Nephron (organoid): ENCODE measurements around the gene MARCKS.

Experiments used
- H3K27ac Mint-ChIP-seq, 3 experiments: 2 replicates each; pipeline ENCODE4 v1.8.0; 2020; ENCODE audit warnings: mixed read lengths in 3 of 3, mild to moderate bottlenecking in 2 of 3, moderate library complexity in 1 of 3
- H3K27me3 Mint-ChIP-seq: 2 replicates; pipeline ENCODE4 v1.8.0; 2021; ENCODE audit warnings: low read depth, mild to moderate bottlenecking, moderate library complexity, mixed read lengths
- H3K36me3 Mint-ChIP-seq: 2 replicates; pipeline ENCODE4 v1.8.0; 2020; ENCODE audit warnings: low read depth, mixed read lengths
- H3K4me1 Mint-ChIP-seq: 2 replicates; pipeline ENCODE4 v1.8.0; 2020; ENCODE audit warnings: mixed read lengths
- H3K4me3 Mint-ChIP-seq, 3 experiments: 2 replicates each; pipeline ENCODE4 v1.8.0; 2020; ENCODE audit warnings: mild to moderate bottlenecking in 3 of 3, mixed read lengths in 3 of 3, moderate library complexity in 2 of 3
- H3K9me3 Mint-ChIP-seq: 2 replicates; pipeline ENCODE4 v1.8.0; 2020; ENCODE audit warnings: mixed read lengths
- CTCF ChIP-seq, 3 experiments: fragments of 200-600 bp; sonication (generic); IDR thresholded peaks; one replicate each; pipeline ENCODE4 v1.5.0; 2021; ENCODE audit warnings: antibody characterized with exemption in 3 of 3; ENCODE audit not compliant: unreplicated experiment in 3 of 3

The MARCKS gene

GRCh38 chr6:113893866-113894265, 36.7 kb downstream of the MARCKS start:
- Mint-ChIP-seq H3K9me3 (peaks cover 23% of the 10 kb centered on the region), H3K36me3 (peaks cover 4% of the 10 kb centered on the region), H3K27me3 (no peaks in the 10 kb centered on the region), H3K27ac (no peak overlapping the region), H3K4me1 (peaks cover 16% of the 10 kb centered on the region), H3K4me3 (no peak overlapping the region)
- no peak for TF ChIP-seq CTCF (IDR thresholded peaks at IDR 0.05; ENCODE audit: unreplicated experiment in 3 of 3)

DNA sequence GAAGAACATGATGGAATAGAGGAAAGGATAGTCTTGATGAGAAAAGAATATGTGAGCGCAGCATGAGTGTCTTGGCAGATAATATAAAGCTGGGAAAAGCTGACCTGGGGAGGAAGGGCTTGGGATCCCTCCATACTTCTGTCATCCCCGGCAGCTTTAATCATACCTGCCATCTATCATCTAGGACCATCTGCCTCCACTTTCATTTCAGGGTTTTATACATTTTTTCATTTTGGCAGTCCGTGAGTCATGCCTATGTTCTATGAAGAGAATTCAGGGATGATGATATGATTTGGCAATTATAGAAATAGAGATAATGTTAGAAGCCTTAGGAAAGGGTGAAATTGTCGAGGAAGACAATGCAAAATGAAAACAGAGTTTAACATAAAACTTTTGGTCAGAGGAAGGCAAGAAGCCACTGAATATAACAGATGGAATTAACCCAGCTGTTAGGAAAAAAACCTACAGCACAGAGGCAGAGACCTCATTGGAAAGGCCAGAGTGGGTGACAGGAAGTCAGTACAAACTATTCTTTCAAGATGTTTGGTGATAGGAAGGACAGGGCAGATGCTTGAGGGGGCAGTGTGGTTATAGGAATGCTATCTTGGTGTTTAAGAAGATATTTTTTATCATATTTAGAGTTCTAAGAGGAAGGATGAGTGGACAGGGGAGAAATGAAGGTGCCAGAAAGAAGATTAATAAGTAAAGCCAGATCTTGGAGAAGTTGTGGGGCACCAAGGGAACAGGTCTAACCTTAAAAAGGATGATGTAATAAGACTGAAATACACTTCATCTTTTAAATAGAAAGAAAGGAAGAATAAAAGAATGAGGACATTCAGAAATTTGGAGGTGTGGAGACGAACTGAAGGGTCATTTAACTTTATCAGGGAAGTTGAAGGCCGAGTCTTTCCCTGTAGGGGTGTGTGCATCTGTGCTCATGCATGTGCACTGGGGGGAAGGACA, 37.8 kb downstream of the MARCKS start:
- TF ChIP-seq CTCF (IDR thresholded peaks at IDR 0.05; ENCODE audit: unreplicated experiment in 3 of 3), result no peak
- Mint-ChIP-seq H3K27ac (peak overlapping the region in 2 of 3 experiments; percentile 56 to 61), H3K9me3 (peaks cover 21% of the 10 kb centered on the region), H3K36me3 (peaks cover 4% of the 10 kb centered on the region), H3K4me1 (peaks cover 16% of the 10 kb centered on the region), H3K27me3 (no peaks in the 10 kb centered on the region), H3K4me3 (no peak overlapping the region)

DNA sequence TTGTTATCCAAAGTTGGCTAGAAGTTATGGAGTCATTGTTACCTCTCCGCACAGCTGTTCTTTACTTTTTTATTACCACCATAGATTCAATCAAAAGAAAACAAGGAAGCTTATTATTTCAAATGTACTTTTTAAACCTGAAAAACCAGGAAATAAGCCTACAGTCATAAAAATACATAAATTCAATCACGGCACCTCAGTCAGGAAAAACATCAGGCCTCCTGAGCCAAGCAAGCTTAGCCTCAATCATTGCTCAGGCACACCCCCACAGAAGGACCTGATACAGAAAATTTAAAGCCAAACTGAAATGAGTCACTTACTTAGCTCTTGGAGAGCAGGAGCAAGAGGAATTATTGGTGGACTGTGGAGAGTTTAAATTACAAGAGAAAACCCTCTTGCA, 44.3 kb downstream of the MARCKS start:
- peaks cover 4% of the 10 kb centered on the region for H3K9me3 Mint-ChIP-seq
- no peak for TF ChIP-seq CTCF (IDR thresholded peaks at IDR 0.05; ENCODE audit: unreplicated experiment in 3 of 3)
- H3K27me3 Mint-ChIP-seq, result no peaks in the 10 kb centered on the region
- H3K4me1 Mint-ChIP-seq, result peaks cover 45% of the 10 kb centered on the region
- H3K36me3 Mint-ChIP-seq, result no peaks in the 10 kb centered on the region
- peak overlapping the region; percentile 83 to 97 (median 85) for H3K27ac Mint-ChIP-seq
- H3K4me3 Mint-ChIP-seq, result peak overlapping the region in 1 of 3 experiments; percentile 26

GRCh38 chr6:113903666-113904330, 46.7 kb downstream of the MARCKS start:
- Mint-ChIP-seq H3K36me3 (no peaks in the 10 kb centered on the region), H3K4me1 (peaks cover 48% of the 10 kb centered on the region), H3K27me3 (no peaks in the 10 kb centered on the region), H3K9me3 (peaks cover 3% of the 10 kb centered on the region), H3K27ac (peak overlapping the region; percentile 77 to 90 (median 89)), H3K4me3 (peak overlapping the region in 2 of 3 experiments; percentile 10 to 48)
- no peak for TF ChIP-seq CTCF (IDR thresholded peaks at IDR 0.05; ENCODE audit: unreplicated experiment in 3 of 3)

GRCh38 chr6:113907102-113907815, 50.1 kb downstream of the MARCKS start:
- peak in 1 of 3 experiments; percentile 12 for TF ChIP-seq CTCF (IDR thresholded peaks at IDR 0.05; ENCODE audit: unreplicated experiment in 3 of 3)
- H3K4me1 Mint-ChIP-seq, result peaks cover 36% of the 10 kb centered on the region
- peak overlapping the region in 1 of 3 experiments; percentile 71 for H3K27ac Mint-ChIP-seq
- no peaks in the 10 kb centered on the region for H3K36me3 Mint-ChIP-seq
- no peaks in the 10 kb centered on the region for H3K9me3 Mint-ChIP-seq
- H3K4me3 Mint-ChIP-seq, result no peak overlapping the region
- H3K27me3 Mint-ChIP-seq, result no peaks in the 10 kb centered on the region
